ENCODE data around the gene CGB5.

GRCh38 chr19:49061000-49061399 lies 17.4 kb downstream of the CGB5 start:
- TF ChIP-seq, protein P1, sequence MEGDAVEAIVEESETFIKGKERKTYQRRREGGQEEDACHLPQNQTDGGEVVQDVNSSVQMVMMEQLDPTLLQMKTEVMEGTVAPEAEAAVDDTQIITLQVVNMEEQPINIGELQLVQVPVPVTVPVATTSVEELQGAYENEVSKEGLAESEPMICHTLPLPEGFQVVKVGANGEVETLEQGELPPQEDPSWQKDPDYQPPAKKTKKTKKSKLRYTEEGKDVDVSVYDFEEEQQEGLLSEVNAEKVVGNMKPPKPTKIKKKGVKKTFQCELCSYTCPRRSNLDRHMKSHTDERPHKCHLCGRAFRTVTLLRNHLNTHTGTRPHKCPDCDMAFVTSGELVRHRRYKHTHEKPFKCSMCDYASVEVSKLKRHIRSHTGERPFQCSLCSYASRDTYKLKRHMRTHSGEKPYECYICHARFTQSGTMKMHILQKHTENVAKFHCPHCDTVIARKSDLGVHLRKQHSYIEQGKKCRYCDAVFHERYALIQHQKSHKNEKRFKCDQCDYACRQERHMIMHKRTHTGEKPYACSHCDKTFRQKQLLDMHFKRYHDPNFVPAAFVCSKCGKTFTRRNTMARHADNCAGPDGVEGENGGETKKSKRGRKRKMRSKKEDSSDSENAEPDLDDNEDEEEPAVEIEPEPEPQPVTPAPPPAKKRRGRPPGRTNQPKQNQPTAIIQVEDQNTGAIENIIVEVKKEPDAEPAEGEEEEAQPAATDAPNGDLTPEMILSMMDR (conservative IDR thresholded peaks at IDR 0.05 in 1 of 2, IDR thresholded peaks at IDR 0.05 in 1 of 2; ENCODE audit: extremely low read depth in 1 of 2, insufficient read depth in 1 of 2, low read depth in 1 of 2, low read length in 2 of 2), result no peak
- TF ChIP-seq EZH2 (IDR thresholded peaks at IDR 0.05; ENCODE audit: borderline replicate concordance, low read length), result no peak

Measured in mammary epithelial cell (primary cell).